ENCODE results near the gene ZNF90. TPM values are rescaled to one million over a fixed set of nuclear protein-coding genes. Genes with fewer than 3 reads are reported as not detected.
A peak's percentile ranks its signal among the peaks of the same experiment; 100 is the strongest.
"Not testable (repeated sequence)": the region's sequence is repeated elsewhere in the genome, so short reads cannot be mapped to it uniquely, and the experiment has no call there.

Gene ZNF90
- 1.5 TPM for total RNA-seq
- long read RNA-seq, partial matches to known transcripts: 0 of 1 reads
- long read RNA-seq, other reads (novel, unspliced or antisense): 0 of 1 reads

DNA sequence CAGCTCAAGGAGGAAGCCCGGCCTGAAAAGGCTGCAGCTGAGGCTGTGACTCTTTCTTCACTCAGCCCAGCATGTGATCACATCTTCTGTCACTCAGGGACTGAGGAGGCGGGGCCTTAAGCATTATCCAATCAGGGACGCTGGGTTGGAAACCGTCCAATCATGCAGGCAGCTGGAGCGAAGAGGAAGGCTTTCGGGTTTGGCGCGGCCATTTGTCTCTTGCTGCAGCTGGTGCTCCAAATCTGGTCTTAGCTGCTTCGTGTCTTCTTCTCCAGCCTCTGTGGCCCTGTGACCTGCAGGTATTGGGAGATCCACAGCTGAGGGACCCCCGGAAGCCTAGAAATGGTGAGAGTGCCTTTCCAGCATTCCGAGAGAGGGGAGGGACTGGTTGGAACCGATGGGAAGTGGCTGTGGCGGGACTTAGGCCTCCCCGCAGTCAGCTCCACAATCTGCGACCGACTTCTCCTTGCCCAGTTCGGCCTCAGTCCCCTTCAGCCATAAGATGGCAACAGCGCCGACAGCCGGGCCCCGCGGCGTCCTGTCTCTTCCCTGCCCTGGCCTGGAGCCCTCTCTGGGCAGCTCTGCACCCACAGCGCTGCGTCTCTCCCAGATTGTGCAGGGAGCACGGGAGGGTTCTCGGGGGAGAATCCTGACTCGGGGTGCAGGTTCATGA lies at the start of gene ZNF90:
Gene ZNF90 (plus strand): TSS at position 210 of the 673 bp plus-strand sequence. CDS start 133 bp downstream, at position 343.
- DNase-seq (ENCODE audit: low spot score): peak; percentile 94

DNA sequence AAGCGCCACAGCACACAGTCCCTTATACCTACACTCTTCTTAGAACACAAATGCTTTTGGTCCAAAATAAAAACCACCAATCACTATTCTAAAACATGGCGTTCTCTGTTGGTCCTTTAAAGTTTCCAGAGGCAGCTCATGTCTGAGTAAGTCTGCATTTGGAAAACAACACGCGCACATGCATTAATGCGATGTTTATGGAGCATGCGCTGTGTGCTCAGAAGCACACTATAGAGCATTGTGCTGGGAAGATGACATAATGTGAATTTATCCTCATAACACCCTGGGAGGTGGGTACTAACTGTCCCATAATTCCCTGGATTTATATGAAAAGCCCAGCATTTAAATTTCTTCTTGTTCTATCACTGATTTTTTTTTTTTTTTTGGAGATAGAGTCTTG lies 49.2 kb upstream of the ZNF90 start:
- no peak for DNase-seq (ENCODE audit: low spot score)

DNA sequence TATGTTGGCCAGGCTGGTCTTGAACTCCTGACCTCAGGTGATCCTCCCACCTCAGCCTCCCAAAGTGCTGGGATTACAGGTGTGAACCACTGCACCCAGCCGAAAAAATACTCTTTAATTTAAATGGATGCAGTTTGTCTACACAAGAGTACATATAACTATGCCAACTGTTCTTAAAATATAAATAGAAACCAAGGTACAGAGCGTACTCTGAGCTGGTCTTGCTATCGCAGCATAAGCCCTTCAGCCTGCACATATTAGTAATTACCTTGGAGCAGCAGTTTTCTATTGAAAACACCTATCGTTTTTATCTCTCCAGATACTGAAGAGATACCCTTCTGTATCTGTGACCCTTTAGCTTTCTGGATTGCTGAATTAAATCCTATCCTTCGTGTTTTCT lies 41.9 kb upstream of the ZNF90 start:
- DNase-seq (ENCODE audit: low spot score): no peak

DNA sequence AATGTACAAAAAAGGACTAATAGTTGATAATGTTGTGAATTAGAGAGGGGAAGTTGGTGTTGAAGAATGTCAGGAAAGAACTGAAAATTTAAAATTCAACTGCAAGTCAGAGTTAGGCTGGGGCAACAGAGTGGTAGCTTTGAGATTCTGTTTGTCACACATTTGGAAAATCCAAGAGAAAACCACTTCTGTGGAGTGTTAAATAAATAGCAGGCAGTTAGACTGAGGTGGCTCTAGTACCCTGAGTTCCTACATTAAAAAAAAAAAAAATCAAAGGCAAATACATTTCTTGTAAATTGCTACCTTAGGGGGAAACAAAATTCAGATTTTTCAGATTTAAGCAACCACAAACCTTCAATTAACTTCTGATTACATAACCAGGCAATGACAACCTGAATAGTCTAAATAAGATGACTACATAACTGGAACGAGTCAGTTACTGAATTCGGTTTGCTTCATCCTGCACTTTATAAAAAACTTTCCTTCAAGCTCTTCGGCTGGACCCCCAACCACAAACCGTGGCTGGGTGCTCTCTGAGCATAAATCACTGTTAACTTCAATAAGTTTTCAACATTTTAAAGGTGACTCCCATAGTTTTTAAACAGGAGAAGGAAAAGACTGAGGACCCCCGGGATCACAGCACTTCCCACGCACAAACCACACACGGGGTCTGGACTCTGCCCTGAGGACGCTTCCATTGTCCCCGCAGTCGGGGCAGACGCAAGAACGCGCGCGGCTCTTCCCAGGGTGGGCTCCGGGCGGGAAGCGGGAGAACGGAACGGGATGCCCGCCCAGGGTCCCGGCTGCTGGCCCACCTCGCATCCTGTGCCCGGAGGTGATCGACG lies 39.2 kb upstream of the ZNF90 start:
- no peak for DNase-seq (ENCODE audit: low spot score)

DNA sequence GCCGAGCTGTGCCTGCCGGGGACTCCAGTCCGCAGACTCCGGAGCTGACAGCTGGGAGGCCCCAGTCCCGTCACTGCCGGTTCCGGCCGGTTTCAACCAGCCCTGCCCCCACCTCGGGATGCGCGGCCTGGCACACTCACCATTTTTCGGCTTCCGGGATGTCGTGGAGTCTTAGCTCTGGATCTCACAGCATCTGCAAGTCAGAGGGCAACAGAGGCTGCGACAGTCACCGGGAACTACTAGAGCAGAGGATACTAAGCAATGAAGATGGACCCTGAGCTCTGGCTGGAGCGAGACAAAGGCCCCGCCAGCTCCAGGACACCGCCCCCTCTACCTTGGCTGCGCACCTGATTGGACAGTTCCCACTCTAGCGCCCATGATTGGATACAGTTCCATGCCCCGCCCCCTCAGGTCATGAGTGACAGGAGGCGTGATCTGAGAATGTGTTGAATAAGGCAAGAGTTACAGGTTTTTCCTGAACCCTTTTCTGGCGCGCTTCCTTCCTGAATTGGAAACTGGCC lies 38.5 kb upstream of the ZNF90 start, which contains the start of gene ZNF682:
Gene ZNF682 (minus strand): TSS at position 303 of the 521 bp plus-strand sequence. CDS start 160 bp downstream, at position 143.
- DNase-seq (ENCODE audit: low spot score): peak; percentile 93

DNA sequence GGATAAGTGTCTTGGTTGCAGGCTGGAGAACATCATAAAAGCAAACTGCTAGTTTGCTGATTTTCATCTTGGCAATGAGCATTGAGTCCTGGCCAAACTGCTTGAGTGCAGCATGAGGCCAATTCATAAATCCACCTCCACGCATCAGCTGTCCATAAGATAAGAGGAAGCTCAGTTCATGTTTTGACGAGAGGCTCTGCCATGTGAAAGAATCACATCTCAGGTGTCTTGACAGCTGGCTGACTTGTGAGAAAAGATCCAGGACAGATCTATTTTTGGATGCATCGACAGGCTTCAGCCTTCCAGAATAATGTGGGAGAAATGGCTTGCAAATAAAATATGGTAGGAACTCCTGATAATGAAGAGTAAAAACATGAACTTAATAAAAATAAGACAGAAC lies 33.1 kb upstream of the ZNF90 start:
- no peak for DNase-seq (ENCODE audit: low spot score)

DNA sequence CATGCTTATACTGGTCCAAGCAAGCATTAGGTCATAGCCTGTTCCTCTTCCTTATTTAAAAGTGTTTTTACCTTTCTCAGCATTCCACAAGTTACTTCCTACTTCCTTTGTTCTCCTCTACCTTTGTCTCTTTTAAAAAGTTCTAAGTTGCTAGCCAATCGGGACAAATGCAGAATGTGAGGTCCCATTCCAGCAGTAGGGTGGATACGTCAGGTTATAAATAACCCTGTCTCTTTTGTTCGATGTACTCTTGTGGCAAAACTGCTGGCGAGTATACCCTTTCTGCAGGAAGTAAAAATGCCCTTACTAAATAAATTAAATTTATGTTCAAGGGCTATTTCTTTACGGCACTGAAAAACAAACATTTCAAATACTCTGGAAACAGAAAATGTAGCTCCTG lies 32.1 kb upstream of the ZNF90 start:
- not testable (repeated sequence) for DNase-seq (ENCODE audit: low spot score)

DNA sequence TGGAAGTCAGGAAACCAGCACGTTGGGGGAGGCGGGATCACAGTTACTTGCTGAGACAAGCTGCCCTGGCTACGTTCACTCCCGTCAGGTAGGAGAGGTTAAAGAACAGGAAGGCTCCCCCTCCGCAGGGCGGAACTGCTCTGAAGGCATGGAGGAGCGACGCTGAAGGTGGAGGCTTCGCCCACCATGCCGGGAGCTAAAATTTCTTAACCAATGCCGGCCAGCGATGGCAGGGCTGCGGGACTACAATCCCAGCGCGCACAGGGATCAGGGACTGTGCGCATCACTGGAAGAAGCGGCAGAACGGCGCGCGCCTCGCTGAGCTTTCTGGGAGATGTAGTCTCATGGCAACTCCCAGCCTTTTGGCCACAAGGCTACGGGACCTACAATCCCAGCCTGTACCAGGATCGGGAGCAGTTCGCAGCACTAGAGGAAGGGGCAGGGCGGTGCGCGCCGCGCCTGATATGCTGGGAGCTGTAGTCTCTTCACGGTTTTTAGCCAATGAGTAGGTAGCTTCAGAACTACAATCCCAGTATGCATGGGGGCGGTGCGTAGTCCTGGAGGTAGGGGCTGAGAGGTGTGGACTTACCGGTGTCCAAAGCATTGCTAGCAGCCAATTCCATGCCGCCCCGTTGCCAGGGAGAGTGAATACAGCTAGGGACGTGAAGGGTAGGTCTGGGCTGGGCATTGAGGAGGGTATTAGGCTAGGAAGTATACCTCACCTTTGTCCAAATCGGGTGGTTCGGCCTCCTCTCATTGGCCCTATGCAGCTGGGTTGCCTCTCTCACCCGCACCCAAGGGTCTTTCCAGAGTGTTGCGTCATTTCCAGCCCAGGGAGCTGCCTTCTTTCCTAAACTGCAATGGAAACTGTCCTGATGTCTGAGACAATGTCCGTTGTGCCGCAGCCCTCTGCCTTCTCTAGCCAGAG lies 25.7 kb upstream of the ZNF90 start:
- DNase-seq (ENCODE audit: low spot score): peak; percentile 93

DNA sequence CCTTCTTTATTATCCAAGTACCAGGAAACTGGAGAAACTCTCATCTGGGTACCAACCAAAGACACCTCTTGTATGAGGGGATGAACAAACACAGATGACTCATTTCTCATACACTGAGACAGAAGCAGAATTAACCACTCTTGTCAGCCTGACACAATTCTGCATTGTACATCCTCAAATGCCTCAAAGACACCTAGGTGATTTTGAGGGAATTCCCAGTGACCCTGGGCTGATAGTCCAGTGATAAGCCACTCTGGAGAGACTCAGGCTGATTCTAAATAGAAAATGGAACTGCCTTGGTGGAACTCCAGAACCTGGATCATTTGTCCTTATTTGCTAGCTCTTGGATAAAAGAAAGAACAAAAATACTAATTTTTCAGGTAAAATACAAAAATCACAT lies 19.1 kb upstream of the ZNF90 start:
- not testable (repeated sequence) for DNase-seq (ENCODE audit: low spot score)

DNA sequence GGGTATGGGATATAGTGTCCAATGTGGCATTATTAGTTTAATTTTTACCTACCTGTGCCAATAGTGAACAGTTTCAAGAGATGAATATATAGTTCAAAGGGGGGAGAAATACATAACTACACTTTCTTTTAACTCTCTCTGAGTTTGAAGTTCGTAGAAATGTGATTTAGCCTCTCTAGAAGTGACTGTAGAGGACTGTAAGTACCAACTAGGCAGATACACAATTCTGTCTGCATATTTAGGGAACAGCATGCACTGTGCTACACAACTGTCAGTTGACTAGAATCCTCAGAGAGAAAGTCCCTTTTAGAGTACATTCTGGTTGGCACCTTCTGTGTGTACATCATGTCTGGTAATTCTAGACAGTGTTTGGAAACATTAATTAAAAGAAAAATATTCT lies 17.5 kb upstream of the ZNF90 start:
- no peak for DNase-seq (ENCODE audit: low spot score)

DNA sequence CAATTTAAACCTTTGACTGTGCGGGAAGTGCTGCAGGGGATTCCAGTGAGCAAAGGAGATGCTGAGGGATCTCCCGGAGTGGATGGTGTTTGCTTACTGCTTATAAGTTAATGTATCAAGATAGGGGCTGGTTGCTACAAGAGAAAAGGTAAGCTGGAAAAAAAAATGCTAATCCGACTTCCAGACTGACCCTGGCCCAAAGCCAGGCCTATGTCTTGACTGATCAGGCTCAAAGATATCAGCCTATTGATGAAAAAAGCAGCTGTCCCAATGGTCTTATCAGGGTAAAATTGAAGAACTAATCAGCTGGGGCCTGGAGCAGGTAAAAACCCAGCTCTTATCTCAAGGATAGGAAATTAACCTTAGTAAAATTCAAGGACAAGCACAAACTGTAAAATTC lies 10.9 kb upstream of the ZNF90 start:
- DNase-seq (ENCODE audit: low spot score): no peak

DNA sequence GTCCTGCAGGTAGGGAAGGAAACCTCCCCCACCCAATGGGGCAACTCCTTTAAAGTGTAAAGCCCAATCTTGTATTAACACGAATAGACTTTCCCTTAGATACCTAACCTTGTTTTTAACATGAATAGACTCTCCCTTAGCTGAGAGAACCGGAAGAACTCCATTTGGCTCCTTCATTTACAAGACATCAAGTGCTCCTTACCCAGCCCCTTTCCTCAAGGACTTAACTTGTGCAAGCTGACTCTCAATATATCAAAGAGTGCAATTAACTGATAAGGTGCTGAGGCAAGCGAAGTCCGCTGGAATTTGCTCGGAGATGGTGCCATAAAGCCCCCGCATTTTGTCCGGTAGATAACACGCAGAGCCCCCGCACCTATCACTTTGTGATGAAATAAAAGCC lies 9.9 kb upstream of the ZNF90 start:
- DNase-seq (ENCODE audit: low spot score): no peak

DNA sequence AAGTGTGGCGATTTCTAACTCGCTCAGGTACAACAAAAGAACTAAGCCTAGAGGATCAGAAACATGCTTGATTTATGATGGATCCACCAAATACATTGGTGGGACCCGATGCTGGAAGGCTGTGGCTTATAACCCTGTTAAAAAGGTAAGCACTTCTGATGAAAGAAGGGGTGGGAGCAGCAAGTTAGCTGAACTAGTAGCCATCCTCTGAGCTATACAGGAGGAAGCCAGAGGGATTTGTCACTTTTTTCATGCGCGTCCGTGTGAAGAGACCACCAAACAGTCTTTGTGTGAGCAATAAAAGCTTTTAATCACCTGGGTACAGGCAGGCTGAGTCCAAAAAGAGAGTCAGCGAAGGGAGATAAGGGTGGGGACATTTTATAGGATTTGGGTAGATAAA lies 9.2 kb upstream of the ZNF90 start:
- not testable (repeated sequence) for DNase-seq (ENCODE audit: low spot score)

DNA sequence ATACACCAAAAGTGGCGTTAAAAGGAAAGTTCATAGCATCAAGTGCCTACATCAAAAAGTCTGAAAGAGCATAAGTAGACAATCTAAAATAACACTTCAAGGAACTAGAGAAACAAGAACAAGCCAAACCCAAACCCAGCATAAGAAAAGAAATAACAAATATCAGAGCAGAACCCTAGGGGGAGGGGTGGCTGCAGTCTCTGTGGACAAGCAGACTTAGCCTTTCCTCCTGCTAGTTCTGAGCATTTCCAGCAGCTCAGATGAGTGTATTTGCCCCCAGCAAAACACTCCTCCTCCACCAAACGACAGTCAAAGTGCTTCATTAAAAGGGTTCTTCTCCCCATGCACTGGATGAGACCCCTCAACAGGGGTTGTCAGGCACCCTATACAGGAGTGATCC lies 7.1 kb upstream of the ZNF90 start:
- DNase-seq (ENCODE audit: low spot score): no peak

DNA sequence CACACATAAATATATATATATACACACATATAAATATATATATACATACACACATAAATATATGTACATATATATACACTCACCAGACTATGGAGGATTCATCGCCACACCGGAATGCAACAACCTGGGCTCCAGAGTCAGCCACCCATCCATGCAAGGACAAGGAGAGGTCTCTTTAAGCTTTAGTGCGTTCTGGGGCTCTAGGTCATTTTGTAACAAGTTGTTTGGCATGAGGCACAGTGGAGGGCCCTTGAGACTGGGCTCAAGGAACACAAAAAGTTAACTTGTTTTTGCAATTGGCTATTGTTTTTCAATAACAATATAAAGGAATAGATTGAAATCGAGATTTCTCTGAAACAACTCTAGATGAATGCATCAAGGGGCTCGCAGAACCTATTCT lies 4.9 kb upstream of the ZNF90 start:
- DNase-seq (ENCODE audit: low spot score): no peak

DNA sequence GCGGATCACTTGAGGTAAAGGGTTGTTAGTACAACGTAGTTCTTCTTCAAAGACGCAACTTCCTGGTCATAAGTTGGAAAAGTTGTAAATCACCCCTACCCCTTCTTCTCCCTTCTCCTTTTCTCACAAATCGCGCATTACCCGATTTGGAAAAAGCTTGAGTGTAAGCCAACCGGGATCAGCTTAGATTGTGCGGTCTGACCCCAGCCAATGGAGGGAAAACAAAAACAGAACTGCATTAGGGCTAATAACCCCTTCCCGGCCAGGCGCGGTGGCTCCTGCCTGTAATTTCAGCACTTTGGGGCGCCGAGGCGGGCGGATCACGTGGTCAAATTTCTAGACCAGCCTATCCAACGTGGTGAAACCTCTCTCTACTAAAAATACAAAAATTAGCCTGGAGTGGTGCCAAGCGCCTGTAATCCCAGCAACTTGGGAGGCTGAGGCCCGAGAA lies 806 bp downstream of the ZNF90 start:
- DNase-seq (ENCODE audit: low spot score): no peak

DNA sequence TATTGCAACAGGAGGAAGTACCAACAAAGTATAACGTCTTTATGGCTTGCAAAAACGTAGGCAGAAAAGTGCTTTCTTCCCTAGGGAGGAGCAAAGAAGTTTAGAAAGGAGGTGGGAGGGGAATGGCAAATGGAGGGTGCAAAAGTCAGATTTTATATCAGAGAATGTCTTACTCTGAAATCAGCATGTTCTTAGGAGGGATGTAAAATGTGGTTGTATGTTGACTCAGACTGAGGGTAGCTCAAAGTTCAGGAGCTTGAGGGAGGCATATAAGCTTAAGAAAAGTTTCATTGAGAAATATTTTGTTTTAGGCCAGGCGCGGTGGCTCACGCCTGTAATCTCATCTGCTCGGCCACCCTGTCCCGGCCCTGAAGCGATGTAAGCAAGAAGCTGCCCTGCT lies 1.7 kb downstream of the ZNF90 start:
- no peak for DNase-seq (ENCODE audit: low spot score)

DNA sequence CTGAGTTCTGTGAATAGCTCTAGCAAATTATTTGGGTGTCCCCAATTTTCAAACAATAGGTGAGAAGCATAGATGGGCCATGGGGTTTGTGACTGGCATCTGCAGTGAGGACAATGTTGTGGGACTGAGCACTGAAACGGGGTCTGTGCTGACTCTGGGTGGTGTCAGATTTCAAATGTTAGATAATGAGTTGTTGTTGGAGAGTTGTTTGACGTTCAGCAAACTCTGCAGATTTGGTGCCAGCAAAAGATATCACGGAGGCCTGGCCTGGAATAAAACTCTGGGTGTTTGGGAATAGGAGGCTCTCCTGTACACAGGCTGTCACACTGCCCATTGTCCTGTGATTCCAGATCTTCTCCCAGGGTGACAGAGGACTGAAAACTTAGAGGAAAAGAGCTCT lies 2.9 kb downstream of the ZNF90 start:
- DNase-seq (ENCODE audit: low spot score): no peak

DNA sequence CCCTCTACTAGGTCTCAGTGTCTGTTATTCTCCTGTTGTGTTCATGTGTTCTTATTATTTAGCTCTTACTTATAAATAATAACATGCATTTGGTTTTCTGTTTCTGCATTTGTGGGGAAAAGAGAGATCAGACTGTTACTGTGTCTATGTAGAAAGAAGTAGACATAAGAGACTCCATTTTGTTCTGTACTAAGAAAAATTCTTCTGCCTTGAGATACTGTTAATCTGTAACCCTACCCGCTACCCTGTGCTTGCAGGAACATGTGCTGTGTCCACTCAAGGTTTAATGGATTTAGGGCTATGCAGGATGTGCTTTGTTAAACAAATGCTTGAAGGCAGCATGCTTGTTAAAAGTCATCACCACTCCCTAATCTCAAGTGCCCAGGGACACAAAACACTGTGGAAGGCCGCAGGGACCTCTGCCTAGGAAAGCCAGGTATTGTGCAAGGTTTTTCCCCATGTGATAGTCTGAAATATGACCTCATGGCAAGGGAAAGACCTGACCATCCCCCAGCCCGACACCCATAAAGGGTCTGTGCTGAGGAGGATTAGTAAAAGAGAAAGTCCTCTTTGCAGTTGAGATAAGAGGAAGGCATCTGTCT lies 4.5 kb downstream of the ZNF90 start:
- DNase-seq (ENCODE audit: low spot score): not testable (repeated sequence)

DNA sequence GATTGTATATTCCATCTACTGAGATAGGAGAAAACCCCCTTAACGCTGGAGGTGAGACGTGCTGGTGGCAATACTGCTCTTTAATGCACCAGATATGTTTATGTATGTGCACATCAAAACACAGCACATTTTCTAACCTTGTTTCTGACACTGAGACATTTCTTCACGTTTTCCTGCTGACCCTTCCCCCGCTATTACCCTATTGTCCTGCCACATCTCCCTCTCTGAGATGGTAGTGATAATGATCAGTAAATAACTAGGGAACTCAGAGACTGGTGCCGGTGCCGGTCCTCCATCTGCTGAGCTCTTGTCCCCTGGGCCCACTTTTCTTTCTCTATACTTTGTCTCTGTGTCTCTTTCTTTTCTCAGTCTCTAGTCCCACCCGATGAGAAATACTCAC lies 5.1 kb downstream of the ZNF90 start:
- DNase-seq (ENCODE audit: low spot score): not testable (repeated sequence)

DNA sequence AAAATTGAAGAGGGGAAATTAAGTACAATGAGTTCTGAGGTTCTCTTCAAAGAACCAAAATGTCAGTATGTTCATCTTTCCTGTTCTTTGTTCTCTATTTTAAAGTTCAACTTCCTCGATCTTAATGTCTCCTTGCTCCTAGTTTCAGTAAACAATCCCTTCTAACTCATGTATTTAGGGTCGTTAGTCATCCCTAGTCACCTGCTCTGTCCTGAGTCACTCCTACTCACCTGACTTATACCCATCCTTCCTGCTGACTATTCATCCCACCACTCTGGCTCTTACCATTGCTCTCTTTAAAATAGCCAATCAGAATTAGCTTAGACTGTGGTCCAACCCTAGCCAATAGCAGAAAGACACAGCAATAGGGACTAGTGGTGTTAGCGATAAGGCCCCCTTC lies 24.3 kb downstream of the ZNF90 start:
- no peak for DNase-seq (ENCODE audit: low spot score)
